Loucy (cell line): ENCODE data around the gene SLCO1B1.

ENCODE experiments used
- CTCF ChIP-seq: fragments of 200-600 bp; sonication (generic); conservative IDR thresholded peaks from 2 replicates; pipeline ENCODE4 v1.5.1; 2014; ENCODE audit warnings: mild to moderate bottlenecking, antibody characterized with exemption, low read length
- EZH2phosphoT487 ChIP-seq: fragments of 200-600 bp; IDR thresholded peaks from 2 replicates; pipeline ENCODE4 v1.6.1; 2018; ENCODE audit warnings: antibody characterized with exemption, mild to moderate bottlenecking, moderate library complexity, borderline replicate concordance

- TF ChIP-seq CTCF (peak; percentile 97), EZH2phosphoT487 (no peak)
Measured at GRCh38 chr12:21169878-21170472, 39.0 kb downstream of the SLCO1B1 start.
